OCI-LY7 (cell line): ENCODE measurements around the gene PLXNC1.

ENCODE experiments used
- CTCF ChIP-seq: fragments of 200-600 bp; sonication (generic); conservative IDR thresholded peaks from 2 replicates; pipeline ENCODE4 v1.5.1; 2014; ENCODE audit warnings: mild to moderate bottlenecking, antibody characterized with exemption, low read length, moderate library complexity, mixed read lengths
- EZH2phosphoT487 ChIP-seq: fragments of 200-600 bp; sonication (generic); IDR thresholded peaks from 2 replicates; pipeline ENCODE4 v1.6.1; 2018; ENCODE audit warnings: low read depth, borderline replicate concordance, mild to moderate bottlenecking, mixed run types, antibody characterized with exemption, low read length, moderate library complexity, mixed read lengths

GRCh38 chr12:94262228-94263010, 114.0 kb downstream of the PLXNC1 start:
- no peak; the same call in 1 of the 2 replicates for TF ChIP-seq CTCF
- no peak for TF ChIP-seq EZH2phosphoT487
